ENCODE data around the gene REST. TPM values are rescaled to one million over a fixed set of nuclear protein-coding genes. Genes with fewer than 3 reads are reported as not detected.

Gene REST
- total RNA-seq, 1 experiment from 2014 or later: 98.1 TPM

DNA sequence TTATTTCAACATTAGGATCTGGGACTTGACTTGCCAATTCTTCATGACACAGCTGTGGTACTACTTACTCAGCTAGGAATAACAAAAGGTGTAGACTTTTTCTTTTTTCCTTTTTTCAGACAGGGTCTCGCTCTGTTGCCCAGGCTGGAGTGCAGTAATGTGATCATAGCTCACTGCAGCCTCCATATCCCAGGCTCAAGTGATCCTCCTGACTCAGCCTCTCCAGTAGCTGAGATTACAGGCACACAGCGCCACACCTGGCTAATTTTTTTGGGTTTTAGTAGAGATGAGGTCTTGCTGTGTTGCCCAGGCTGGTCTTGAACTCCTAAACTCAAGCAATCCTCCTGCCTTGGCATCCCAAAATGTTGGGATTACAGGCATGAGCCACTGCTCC, 53.4 kb downstream of the REST start:
- H3K27me3 ChIP-seq (ENCODE audit: insufficient read depth, low read length): no peaks in the 10 kb centered on the region
- H3K9me3 Mint-ChIP-seq: no peaks in the 10 kb centered on the region
- H3K14ac ChIP-seq (ENCODE audit: insufficient read depth, low read length): no peak overlapping the region
- no peaks in the 10 kb centered on the region for H3K4me1 ChIP-seq (ENCODE audit: insufficient read depth, low read length)
- no peak for DNase-seq
- H4K5ac ChIP-seq (ENCODE audit: insufficient read length, low read depth, low read length): no peak overlapping the region
- H2AFZ ChIP-seq (ENCODE audit: low read length): no peak overlapping the region
- no peak overlapping the region for H3K27ac ChIP-seq (ENCODE audit: insufficient read length, low read depth, low read length)
- no peak overlapping the region for H3K56ac ChIP-seq (ENCODE audit: insufficient read length, low read depth, low read length)
- H3K36me3 Mint-ChIP-seq (ENCODE audit: insufficient read depth in 1 of 3, low read depth in 3 of 3): peaks cover 14 to 46% (median 29%) of the 10 kb centered on the region in 3 experiments; a peak in 6 of 7 replicates
- no peak overlapping the region for H3K23ac ChIP-seq (ENCODE audit: insufficient read length, low read depth, low read length)
- no peak overlapping the region for H3T11ph ChIP-seq (ENCODE audit: low read length)
- no peak overlapping the region for H4K91ac ChIP-seq (ENCODE audit: insufficient read length, low read depth, low read length)
- H2BK120ac ChIP-seq (ENCODE audit: low read depth, low read length, poor library complexity, severe bottlenecking): no peak overlapping the region
- H3K79me2 ChIP-seq (ENCODE audit: insufficient read depth, low read length): no peaks in the 10 kb centered on the region
- H3K18ac ChIP-seq (ENCODE audit: insufficient read length, low read depth, low read length): no peak overlapping the region
- no peaks in the 10 kb centered on the region for H3K23me2 ChIP-seq (ENCODE audit: insufficient read length, low read depth, low read length, poor library complexity, severe bottlenecking)
- no CpG with 5 or more reads among the region's 2 CpGs for WGBS (ENCODE audit: extremely low coverage, insufficient read length, low lambda C conversion rate)
- H3K4me1 Mint-ChIP-seq: no peaks in the 10 kb centered on the region
- H4K8ac ChIP-seq (replicated peaks; ENCODE audit: insufficient read length, low read depth, low read length): no peak overlapping the region
- no peak overlapping the region for H2BK12ac ChIP-seq (ENCODE audit: insufficient read length, low read depth, low read length)
- no peak overlapping the region for H3K4me3 Mint-ChIP-seq
- H3K27me3 Mint-ChIP-seq (ENCODE audit: low read depth): no peaks in the 10 kb centered on the region
- H4K20me1 ChIP-seq (ENCODE audit: control insufficient read depth, insufficient read depth, insufficient read length): no peaks in the 10 kb centered on the region
- no peak overlapping the region for H2BK20ac ChIP-seq (ENCODE audit: low read depth, low read length, poor library complexity, severe bottlenecking)
- TF ChIP-seq, protein P1, sequence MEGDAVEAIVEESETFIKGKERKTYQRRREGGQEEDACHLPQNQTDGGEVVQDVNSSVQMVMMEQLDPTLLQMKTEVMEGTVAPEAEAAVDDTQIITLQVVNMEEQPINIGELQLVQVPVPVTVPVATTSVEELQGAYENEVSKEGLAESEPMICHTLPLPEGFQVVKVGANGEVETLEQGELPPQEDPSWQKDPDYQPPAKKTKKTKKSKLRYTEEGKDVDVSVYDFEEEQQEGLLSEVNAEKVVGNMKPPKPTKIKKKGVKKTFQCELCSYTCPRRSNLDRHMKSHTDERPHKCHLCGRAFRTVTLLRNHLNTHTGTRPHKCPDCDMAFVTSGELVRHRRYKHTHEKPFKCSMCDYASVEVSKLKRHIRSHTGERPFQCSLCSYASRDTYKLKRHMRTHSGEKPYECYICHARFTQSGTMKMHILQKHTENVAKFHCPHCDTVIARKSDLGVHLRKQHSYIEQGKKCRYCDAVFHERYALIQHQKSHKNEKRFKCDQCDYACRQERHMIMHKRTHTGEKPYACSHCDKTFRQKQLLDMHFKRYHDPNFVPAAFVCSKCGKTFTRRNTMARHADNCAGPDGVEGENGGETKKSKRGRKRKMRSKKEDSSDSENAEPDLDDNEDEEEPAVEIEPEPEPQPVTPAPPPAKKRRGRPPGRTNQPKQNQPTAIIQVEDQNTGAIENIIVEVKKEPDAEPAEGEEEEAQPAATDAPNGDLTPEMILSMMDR (conservative IDR thresholded peaks at IDR 0.05): no peak
- H2BK15ac ChIP-seq (ENCODE audit: low read depth, low read length): no peak overlapping the region
- H3K9me3 ChIP-seq (ENCODE audit: control insufficient read depth, low read depth, low read length): no peaks in the 10 kb centered on the region
- H3K9ac ChIP-seq (ENCODE audit: extremely low read depth, insufficient read length, low read length): no peak overlapping the region
- H3K4me2 ChIP-seq (ENCODE audit: insufficient read depth, insufficient read length, low read length): no peak overlapping the region
- H2AK5ac ChIP-seq (ENCODE audit: insufficient read length, low read length): no peak overlapping the region
- H2BK5ac ChIP-seq (ENCODE audit: insufficient read length, low read length): no peak overlapping the region
- peak overlapping the region in 1 of 3 experiments; percentile 71; a peak in 1 of 7 replicates for H3K27ac Mint-ChIP-seq
- no peak overlapping the region for H3K4ac ChIP-seq (ENCODE audit: low read depth, low read length)
- no peaks in the 10 kb centered on the region for H3K79me1 ChIP-seq (ENCODE audit: insufficient read depth, low read depth, low read length, poor library complexity, severe bottlenecking)

Data from H9 (cell line).